GM12872 (cell line): ENCODE data around the gene LRP6.

Experiments used
- TF ChIP-seq, protein P1 (sequence below): IDR thresholded peaks from 3 replicates; pipeline ENCODE4 v1.5.1; 2011; ENCODE audit warnings: low read depth, mild to moderate bottlenecking, low read length, moderate library complexity; ENCODE audit not compliant: insufficient read depth

LRP6 gene

GRCh38 chr12:12212769-12213168 is 54.1 kb downstream of the LRP6 start:
- TF ChIP-seq, protein P1, sequence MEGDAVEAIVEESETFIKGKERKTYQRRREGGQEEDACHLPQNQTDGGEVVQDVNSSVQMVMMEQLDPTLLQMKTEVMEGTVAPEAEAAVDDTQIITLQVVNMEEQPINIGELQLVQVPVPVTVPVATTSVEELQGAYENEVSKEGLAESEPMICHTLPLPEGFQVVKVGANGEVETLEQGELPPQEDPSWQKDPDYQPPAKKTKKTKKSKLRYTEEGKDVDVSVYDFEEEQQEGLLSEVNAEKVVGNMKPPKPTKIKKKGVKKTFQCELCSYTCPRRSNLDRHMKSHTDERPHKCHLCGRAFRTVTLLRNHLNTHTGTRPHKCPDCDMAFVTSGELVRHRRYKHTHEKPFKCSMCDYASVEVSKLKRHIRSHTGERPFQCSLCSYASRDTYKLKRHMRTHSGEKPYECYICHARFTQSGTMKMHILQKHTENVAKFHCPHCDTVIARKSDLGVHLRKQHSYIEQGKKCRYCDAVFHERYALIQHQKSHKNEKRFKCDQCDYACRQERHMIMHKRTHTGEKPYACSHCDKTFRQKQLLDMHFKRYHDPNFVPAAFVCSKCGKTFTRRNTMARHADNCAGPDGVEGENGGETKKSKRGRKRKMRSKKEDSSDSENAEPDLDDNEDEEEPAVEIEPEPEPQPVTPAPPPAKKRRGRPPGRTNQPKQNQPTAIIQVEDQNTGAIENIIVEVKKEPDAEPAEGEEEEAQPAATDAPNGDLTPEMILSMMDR: no peak

GRCh38 chr12:12210983-12211382 is 55.9 kb downstream of the LRP6 start:
- TF ChIP-seq, protein P1: no peak

DNA sequence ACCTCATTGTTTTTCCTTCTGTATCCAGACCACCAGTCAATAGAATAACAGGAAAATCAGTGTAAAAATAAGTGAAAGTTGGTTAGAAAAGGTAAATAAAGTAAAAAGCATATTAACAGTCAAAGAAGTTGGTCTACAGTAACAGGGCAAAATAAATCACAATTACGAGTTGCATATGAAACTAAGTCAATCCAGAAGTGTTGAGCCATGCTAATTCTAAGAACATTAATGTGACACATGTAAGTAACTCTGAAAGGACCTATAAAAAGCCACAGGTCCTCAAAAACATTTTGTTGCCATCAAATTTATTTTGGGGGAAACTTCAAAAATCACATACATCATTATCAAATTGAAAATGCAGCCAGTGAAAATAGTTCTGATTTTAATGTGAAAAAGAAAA is 56.4 kb downstream of the LRP6 start:
- TF ChIP-seq, protein P1: no peak

DNA sequence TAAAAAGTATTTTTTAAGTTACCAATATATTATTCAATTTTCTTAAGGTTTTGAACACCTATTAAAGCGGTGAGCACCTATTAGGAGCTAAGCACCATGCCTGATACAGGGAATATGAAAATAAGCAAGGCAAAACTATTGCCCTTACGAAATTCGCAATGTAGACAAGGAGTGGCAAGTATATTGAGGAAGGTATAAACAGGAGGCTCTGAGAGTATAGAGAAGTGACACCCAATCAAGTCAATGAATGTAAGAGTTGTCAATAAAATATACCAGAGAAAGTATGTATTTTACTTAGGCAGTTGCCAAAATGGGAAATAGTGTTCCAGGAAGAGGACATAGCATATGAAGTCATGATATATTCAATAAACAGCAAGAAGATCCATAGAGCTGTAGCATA is 57.2 kb downstream of the LRP6 start:
- TF ChIP-seq, protein P1: no peak

GRCh38 chr12:12209043-12209442 is 57.8 kb downstream of the LRP6 start:
- TF ChIP-seq, protein P1: no peak

DNA sequence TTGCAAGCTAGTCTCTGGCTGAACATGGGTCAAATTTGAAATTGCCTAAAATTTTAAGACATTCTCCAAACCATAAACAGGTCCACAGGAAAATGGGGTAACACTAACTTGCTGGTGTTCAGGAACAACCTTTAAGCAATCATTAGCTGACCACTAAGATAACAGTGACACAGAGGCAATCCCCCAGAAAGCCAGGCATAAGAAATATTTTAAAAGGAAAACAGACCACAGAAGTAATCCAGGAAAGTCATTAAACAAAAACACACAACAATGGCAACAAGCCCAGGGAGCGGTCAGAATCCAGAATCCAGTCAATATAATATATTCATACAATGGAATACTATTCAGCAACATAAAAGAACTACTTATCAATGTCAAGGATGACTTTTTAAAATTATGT is 59.1 kb downstream of the LRP6 start:
- TF ChIP-seq, protein P1: no peak

DNA sequence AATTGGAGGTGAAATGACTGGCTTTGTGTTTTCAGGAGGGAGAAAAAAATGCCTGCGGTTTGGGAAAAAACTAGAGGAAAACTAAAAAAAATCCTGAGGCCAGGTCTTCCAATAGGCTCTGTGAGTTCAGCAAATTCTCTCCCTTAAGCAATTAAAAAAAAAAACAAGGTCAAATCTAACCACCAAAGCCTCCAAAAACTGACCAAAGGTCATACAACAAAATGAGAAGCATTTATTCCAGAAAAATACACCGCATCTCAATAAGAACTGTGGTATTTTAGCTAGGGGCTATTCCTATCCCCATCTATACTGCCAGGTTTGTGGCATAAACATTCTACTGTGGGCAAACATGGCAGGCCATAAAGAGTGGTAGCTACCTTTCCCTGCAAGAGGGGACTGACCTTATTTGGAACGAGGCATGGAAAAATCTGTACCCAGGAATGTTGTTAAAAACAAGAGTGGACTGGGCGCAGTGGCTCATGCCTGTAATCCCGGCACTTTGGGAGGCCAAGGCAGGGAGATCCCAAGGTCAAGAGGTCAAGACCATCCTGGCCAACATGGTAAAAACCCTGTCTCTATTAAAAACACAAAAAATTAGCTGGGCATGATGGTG is 60.0 kb downstream of the LRP6 start:
- TF ChIP-seq, protein P1: no peak

DNA sequence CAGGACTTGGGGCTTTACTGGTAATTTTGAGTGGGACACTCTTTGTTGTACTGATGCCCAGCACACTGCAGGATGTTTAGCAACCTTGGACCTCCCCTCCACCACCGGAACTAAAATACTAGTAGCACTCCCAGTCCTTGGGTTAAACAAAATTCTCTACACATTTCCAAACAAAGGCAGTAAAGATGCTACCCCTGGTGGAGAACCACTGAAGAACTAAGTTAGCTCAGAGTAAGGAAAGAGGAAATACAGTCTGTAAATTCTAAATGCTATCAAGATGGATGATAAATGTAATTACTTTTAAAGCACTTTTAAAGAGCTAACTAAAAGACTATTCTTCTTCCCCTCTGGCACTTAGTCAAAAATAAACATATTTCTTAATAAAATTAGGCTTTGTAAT is 64.1 kb downstream of the LRP6 start:
- TF ChIP-seq, protein P1: no peak
